ENCODE data around the gene MSI2. TPM values are rescaled to one million over a fixed set of nuclear protein-coding genes. Genes with fewer than 3 reads are reported as not detected.

The MSI2 gene
- total RNA-seq, 1 donor from 2014 or later = 21.1 TPM

DNA sequence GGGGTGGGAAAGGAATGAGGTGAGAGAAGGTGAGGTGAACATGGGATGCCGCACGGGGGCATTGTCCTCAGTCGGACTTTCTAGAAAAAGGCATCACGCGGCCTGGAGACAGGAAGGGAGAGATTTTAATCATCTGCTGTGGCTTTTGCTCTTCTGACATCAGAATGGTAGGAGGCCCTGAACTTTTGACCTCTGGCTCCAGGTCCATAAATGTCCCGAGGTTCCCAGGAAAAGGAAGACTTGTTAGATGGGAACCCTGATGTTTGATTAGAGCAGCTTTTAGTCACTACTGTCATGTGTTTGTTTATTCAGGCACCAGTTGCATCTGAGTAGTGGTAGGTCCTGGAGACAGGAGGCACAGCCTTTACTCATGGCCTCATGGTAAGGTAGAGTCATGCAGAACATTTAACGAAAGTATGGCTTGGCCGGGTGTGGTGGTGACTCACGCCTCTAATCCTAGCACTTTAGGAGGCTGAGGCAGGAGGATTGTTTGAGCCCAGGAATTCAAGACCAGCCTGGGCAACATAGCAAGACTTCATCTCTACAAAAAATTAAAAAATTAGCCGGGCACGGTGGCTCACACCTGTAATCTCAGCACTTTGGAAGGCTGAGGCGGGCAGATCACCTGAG, 203.1 kb downstream of the MSI2 start:
- Histone ChIP-seq H3K36me3 (ENCODE audit: control insufficient read depth, insufficient read depth, low read length) (no peaks in the 10 kb centered on the region), H3K4me3 (ENCODE audit: low read depth, low read length) (no peak overlapping the region), H3K27me3 (ENCODE audit: control insufficient read depth, insufficient read depth, low read length) (no peaks in the 10 kb centered on the region)
- no peak for FAIRE-seq
- DNase-seq (ENCODE audit: low read depth) = peak; percentile 53
- TF ChIP-seq, protein P1, sequence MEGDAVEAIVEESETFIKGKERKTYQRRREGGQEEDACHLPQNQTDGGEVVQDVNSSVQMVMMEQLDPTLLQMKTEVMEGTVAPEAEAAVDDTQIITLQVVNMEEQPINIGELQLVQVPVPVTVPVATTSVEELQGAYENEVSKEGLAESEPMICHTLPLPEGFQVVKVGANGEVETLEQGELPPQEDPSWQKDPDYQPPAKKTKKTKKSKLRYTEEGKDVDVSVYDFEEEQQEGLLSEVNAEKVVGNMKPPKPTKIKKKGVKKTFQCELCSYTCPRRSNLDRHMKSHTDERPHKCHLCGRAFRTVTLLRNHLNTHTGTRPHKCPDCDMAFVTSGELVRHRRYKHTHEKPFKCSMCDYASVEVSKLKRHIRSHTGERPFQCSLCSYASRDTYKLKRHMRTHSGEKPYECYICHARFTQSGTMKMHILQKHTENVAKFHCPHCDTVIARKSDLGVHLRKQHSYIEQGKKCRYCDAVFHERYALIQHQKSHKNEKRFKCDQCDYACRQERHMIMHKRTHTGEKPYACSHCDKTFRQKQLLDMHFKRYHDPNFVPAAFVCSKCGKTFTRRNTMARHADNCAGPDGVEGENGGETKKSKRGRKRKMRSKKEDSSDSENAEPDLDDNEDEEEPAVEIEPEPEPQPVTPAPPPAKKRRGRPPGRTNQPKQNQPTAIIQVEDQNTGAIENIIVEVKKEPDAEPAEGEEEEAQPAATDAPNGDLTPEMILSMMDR (IDR thresholded peaks at IDR 0.05; ENCODE audit: insufficient read depth, low read length, severe bottlenecking) = no peak

DNA sequence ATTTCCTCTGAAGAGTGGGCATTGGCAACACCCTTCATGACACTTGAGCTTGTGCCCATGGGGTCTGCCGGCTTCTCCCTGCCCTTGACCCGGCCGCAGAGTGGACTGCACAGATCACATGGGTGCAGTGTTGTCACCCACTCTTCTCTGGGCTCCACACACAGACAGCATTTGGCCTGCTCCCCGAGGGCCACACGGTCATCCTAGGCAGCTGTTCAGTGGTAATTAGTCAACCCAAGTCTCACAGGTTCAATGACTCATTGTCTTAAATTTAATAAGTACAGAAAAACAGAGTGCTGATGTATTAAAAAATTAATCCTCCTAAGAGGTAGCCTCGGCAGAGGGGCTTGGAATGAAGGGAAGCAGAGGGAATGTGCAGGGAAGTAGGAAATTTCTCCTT, 204.8 kb downstream of the MSI2 start:
- H3K27me3 ChIP-seq (ENCODE audit: control insufficient read depth, insufficient read depth, low read length) = no peaks in the 10 kb centered on the region
- FAIRE-seq (no peak), DNase-seq (ENCODE audit: low read depth) (peak; percentile 55)
- H3K4me3 ChIP-seq (ENCODE audit: low read depth, low read length) = no peak overlapping the region
- no peaks in the 10 kb centered on the region for H3K36me3 ChIP-seq (ENCODE audit: control insufficient read depth, insufficient read depth, low read length)
- TF ChIP-seq, protein P1 (IDR thresholded peaks at IDR 0.05; ENCODE audit: insufficient read depth, low read length, severe bottlenecking) = no peak

DNA sequence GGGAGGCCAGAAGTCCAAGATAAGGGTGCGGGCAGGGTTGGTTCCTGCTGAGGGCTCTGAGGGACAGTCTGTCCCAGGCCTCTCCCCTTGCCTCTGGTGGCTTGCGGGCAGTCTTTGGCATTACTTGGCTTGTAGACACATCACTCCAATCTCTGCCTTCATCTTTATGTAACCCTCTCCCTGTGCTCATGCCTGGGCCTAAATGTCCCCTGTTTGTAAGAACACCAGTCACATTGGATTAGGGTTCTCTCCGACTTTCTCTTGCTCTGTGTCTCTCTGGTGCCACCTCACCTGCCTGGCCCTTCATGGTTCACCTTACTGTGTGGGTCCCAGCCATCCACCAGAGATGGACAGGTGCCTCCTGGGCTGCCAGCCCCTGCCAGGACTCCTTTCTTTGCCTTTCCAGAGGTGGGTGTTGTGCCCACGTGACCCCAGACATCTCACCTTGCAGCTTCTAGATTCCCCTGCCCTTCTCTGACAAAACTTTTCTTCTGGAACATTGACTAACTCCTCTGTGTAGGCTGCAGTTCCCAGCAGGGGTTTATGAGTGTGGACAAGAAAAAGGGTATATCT, 205.8 kb downstream of the MSI2 start:
- Histone ChIP-seq H3K27me3 (ENCODE audit: control insufficient read depth, insufficient read depth, low read length) (no peaks in the 10 kb centered on the region), H3K4me3 (ENCODE audit: low read depth, low read length) (no peak overlapping the region), H3K36me3 (ENCODE audit: control insufficient read depth, insufficient read depth, low read length) (no peaks in the 10 kb centered on the region)
- no peak for FAIRE-seq
- TF ChIP-seq, protein P1 (IDR thresholded peaks at IDR 0.05; ENCODE audit: insufficient read depth, low read length, severe bottlenecking) = no peak
- no peak for DNase-seq (ENCODE audit: low read depth)

DNA sequence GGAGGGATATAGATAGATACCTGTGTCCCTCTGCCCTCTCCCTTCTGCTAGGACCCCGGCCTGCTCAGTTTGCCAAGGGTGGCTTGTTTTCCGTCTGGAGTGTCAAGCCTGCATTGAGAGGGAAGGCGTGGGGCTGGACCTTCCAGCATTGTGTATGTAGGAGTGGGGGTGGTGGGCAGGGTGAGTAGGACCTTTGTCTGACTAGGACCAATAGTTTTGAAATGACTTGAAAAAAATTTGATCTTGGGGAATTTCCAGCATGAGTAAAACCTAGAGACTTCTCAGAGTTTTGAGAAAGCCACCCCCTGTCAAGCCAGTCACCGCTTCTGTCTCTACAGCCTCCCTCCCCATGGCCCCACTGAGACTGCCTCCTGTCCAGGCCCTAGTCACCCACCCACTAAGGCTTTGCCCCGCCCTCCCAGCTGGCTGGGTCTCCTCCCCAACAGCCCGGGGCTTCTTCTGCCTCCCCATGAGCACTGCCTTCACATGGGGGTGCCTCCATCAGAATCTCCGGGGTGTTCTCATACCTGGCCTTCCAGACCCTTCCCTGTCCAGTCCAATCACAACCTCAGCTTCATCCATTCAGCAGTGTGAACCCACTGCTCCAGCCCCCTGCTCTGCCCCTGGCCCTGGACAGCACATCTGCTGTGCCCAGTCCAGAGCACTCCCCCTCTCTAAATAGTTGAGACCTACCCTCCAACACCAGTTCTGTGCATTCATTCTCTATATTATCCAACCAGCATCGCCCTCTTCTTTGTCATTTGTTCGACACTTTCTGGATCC, 207.0 kb downstream of the MSI2 start:
- Histone ChIP-seq H3K27me3 (ENCODE audit: control insufficient read depth, insufficient read depth, low read length) (no peaks in the 10 kb centered on the region), H3K4me3 (ENCODE audit: low read depth, low read length) (no peak overlapping the region), H3K36me3 (ENCODE audit: control insufficient read depth, insufficient read depth, low read length) (no peaks in the 10 kb centered on the region)
- TF ChIP-seq, protein P1 (IDR thresholded peaks at IDR 0.05; ENCODE audit: insufficient read depth, low read length, severe bottlenecking) = no peak
- FAIRE-seq (no peak), DNase-seq (ENCODE audit: low read depth) (peak; percentile 56)

DNA sequence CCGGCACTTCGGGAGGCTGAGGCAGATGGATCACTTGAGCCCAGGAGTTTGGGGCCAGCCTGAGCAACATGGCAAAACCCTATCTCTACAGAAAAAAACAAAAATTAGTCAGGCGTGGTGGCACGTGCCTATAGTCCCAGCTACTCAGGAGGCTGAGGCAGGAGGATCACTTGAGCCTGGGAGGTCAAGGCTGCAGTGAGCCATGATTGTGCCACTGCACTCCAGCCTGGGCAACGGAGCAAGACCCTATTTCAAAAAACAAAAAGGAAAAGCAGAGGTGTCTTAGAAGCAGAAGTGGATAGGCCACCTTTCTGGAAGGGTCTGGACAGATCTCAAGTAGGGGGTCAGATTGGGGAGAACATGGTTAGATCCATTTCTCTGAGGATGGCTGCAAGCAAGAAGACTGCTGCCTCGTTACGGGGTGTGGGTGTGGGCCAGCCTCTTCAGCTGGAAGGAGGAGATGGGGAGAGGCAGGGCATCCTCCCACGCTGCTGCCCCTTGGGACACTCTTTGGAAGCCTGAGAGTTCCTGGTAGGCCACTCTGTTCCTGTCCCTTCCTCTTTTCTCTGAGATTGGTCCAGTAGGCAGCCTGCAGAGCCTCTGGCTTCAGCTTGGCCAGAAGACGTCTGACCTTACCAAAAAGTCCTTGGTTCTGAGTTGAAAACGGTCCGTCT, 208.0 kb downstream of the MSI2 start:
- Histone ChIP-seq H3K36me3 (ENCODE audit: control insufficient read depth, insufficient read depth, low read length) (no peaks in the 10 kb centered on the region), H3K27me3 (ENCODE audit: control insufficient read depth, insufficient read depth, low read length) (no peaks in the 10 kb centered on the region), H3K4me3 (ENCODE audit: low read depth, low read length) (no peak overlapping the region)
- DNase-seq (ENCODE audit: low read depth) = no peak
- FAIRE-seq = no peak
- TF ChIP-seq, protein P1 (IDR thresholded peaks at IDR 0.05; ENCODE audit: insufficient read depth, low read length, severe bottlenecking) = no peak

Measured in bronchial epithelial cell (primary cell).